Neural cell (in vitro differentiated cells): ENCODE results near the gene GFRA1.

Source experiments
- EZH2 ChIP-seq: fragments of 200-600, 300-800 bp; shearing (Covaris generic), sonication (generic); IDR thresholded peaks from 2 replicates; pipeline ENCODE4 v1.6.1; 2014; ENCODE audit warnings: antibody characterized with exemption, low read length, borderline replicate concordance, mild to moderate bottlenecking; ENCODE audit not compliant: insufficient read depth, poor library complexity, severe bottlenecking
- POLR2AphosphoS5 ChIP-seq: IDR thresholded peaks from 2 replicates; pipeline ENCODE4 v1.6.1; 2012
- REST ChIP-seq: IDR thresholded peaks from 2 replicates; pipeline ENCODE4 v1.6.1; 2012; ENCODE audit warnings: borderline replicate concordance
- TF ChIP-seq, protein P1 (sequence below): fragments of 450-650 bp; IDR thresholded peaks from 2 replicates; pipeline ENCODE4 v1.5.1; 2014; ENCODE audit warnings: antibody characterized with exemption, mild to moderate bottlenecking, moderate library complexity; ENCODE audit not compliant: poor library complexity, severe bottlenecking

GRCh38 chr10:116118847-116119246, 154.2 kb downstream of the GFRA1 start:
- TF ChIP-seq, protein P1, sequence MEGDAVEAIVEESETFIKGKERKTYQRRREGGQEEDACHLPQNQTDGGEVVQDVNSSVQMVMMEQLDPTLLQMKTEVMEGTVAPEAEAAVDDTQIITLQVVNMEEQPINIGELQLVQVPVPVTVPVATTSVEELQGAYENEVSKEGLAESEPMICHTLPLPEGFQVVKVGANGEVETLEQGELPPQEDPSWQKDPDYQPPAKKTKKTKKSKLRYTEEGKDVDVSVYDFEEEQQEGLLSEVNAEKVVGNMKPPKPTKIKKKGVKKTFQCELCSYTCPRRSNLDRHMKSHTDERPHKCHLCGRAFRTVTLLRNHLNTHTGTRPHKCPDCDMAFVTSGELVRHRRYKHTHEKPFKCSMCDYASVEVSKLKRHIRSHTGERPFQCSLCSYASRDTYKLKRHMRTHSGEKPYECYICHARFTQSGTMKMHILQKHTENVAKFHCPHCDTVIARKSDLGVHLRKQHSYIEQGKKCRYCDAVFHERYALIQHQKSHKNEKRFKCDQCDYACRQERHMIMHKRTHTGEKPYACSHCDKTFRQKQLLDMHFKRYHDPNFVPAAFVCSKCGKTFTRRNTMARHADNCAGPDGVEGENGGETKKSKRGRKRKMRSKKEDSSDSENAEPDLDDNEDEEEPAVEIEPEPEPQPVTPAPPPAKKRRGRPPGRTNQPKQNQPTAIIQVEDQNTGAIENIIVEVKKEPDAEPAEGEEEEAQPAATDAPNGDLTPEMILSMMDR, result no peak
- TF ChIP-seq EZH2 (no peak), POLR2AphosphoS5 (no peak), REST (no peak)
